ENCODE measurements around the gene NANOS3. TPM values are rescaled to one million over a fixed set of nuclear protein-coding genes. Genes with fewer than 3 reads are reported as not detected.

Gene NANOS3
- total and polyA plus RNA-seq, 2 donors from 2014 or later: 0.35 TPM; not detected in 1

DNA sequence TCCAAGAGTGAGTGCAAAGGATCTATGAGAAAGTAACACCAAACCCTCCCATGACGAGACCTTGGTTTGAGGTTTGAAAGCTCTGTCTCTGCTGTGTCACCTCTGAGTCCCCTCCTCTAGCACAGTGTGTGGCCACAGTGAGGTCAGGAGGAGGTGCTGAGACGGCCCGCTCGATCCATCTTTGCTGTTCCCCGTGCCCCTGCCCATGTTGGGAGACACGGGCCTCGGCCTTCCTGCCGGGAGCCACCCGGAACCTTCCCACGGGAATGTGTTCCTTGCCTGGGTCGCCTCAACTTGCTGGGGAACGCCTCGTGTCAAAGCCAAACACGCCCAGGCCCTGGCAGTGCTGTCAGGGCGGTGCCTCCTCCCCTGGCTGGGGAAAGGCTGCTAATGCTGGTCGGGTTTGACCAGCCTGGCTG lies 10.1 kb downstream of the NANOS3 start:
- H3K36me3 ChIP-seq (ENCODE audit: control insufficient read depth in 2 of 3, insufficient read depth in 3 of 3, low read length in 3 of 3): no peaks in the 10 kb centered on the region
- intact Hi-C loops (cut with DNase I): loop anchor here (10.0 kb wide), 1 partner anchor 168 kb away; no protein-coding TSS in a partner anchor
- no peak overlapping the region for H3K9ac ChIP-seq (ENCODE audit: low read length in 3 of 3)
- H3K4me3 ChIP-seq (ENCODE audit: low read length in 3 of 3): no peak overlapping the region
- TF ChIP-seq, protein P1, sequence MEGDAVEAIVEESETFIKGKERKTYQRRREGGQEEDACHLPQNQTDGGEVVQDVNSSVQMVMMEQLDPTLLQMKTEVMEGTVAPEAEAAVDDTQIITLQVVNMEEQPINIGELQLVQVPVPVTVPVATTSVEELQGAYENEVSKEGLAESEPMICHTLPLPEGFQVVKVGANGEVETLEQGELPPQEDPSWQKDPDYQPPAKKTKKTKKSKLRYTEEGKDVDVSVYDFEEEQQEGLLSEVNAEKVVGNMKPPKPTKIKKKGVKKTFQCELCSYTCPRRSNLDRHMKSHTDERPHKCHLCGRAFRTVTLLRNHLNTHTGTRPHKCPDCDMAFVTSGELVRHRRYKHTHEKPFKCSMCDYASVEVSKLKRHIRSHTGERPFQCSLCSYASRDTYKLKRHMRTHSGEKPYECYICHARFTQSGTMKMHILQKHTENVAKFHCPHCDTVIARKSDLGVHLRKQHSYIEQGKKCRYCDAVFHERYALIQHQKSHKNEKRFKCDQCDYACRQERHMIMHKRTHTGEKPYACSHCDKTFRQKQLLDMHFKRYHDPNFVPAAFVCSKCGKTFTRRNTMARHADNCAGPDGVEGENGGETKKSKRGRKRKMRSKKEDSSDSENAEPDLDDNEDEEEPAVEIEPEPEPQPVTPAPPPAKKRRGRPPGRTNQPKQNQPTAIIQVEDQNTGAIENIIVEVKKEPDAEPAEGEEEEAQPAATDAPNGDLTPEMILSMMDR (IDR thresholded peaks at IDR 0.05; ENCODE audit: borderline replicate concordance, extremely low read depth, insufficient read depth): no peak
- no peak for DNase-seq
- no peaks in the 10 kb centered on the region for H3K4me1 ChIP-seq (ENCODE audit: control insufficient read depth in 2 of 3, insufficient read depth in 2 of 3, low read depth in 1 of 3, low read length in 3 of 3)
- FAIRE-seq: no peak
- H3K27ac ChIP-seq (ENCODE audit: low read depth in 2 of 2, low read length in 2 of 2): no peak overlapping the region
- no peaks in the 10 kb centered on the region for H3K9me3 ChIP-seq (ENCODE audit: control insufficient read depth in 2 of 3, insufficient read depth in 1 of 3, low read length in 3 of 3)
- no peaks in the 10 kb centered on the region for H3K27me3 ChIP-seq (ENCODE audit: control insufficient read depth, insufficient read depth, low read length)

- TF ChIP-seq, protein P1 (IDR thresholded peaks at IDR 0.05; ENCODE audit: borderline replicate concordance, extremely low read depth, insufficient read depth): no peak
- FAIRE-seq (no peak), DNase-seq (no peak)
- Histone ChIP-seq H3K36me3 (ENCODE audit: control insufficient read depth in 2 of 3, insufficient read depth in 3 of 3, low read length in 3 of 3) (no peaks in the 10 kb centered on the region), H3K27me3 (ENCODE audit: control insufficient read depth, insufficient read depth, low read length) (no peaks in the 10 kb centered on the region), H3K9ac (ENCODE audit: low read length in 3 of 3) (no peak overlapping the region), H3K4me1 (ENCODE audit: control insufficient read depth in 2 of 3, insufficient read depth in 2 of 3, low read depth in 1 of 3, low read length in 3 of 3) (no peaks in the 10 kb centered on the region), H3K4me3 (ENCODE audit: low read length in 3 of 3) (no peak overlapping the region), H3K9me3 (ENCODE audit: control insufficient read depth in 2 of 3, insufficient read depth in 1 of 3, low read length in 3 of 3) (no peaks in the 10 kb centered on the region), H3K27ac (ENCODE audit: low read depth in 2 of 2, low read length in 2 of 2) (no peak overlapping the region)
- intact Hi-C loops (cut with DNase I): loop anchor here (10.0 kb wide), 1 partner anchor 167 kb away; no protein-coding TSS in a partner anchor
These were observed 10.6 kb downstream of the NANOS3 start for GRCh38 chr19:13887517-13887916.

GRCh38 chr19:13888281-13888680 lies 11.3 kb downstream of the NANOS3 start:
- Histone ChIP-seq H3K27ac (ENCODE audit: low read depth in 2 of 2, low read length in 2 of 2) (no peak overlapping the region), H3K36me3 (ENCODE audit: control insufficient read depth in 2 of 3, insufficient read depth in 3 of 3, low read length in 3 of 3) (no peaks in the 10 kb centered on the region), H3K9me3 (ENCODE audit: control insufficient read depth in 2 of 3, insufficient read depth in 1 of 3, low read length in 3 of 3) (no peaks in the 10 kb centered on the region), H3K27me3 (ENCODE audit: control insufficient read depth, insufficient read depth, low read length) (no peaks in the 10 kb centered on the region), H3K9ac (ENCODE audit: low read length in 3 of 3) (no peak overlapping the region), H3K4me3 (ENCODE audit: low read length in 3 of 3) (no peak overlapping the region), H3K4me1 (ENCODE audit: control insufficient read depth in 2 of 3, insufficient read depth in 2 of 3, low read depth in 1 of 3, low read length in 3 of 3) (no peaks in the 10 kb centered on the region)
- no peak for FAIRE-seq
- TF ChIP-seq, protein P1 (IDR thresholded peaks at IDR 0.05; ENCODE audit: borderline replicate concordance, extremely low read depth, insufficient read depth): no peak
- intact Hi-C loops (cut with DNase I): loop anchor here (10.0 kb wide), 1 partner anchor 167 kb away; no protein-coding TSS in a partner anchor
- no peak for DNase-seq

GRCh38 chr19:13890136-13890535 lies 13.2 kb downstream of the NANOS3 start:
- no peak overlapping the region for H3K4me3 ChIP-seq (ENCODE audit: low read length in 3 of 3)
- DNase-seq (no peak), FAIRE-seq (no peak)
- no peaks in the 10 kb centered on the region for H3K4me1 ChIP-seq (ENCODE audit: control insufficient read depth in 2 of 3, insufficient read depth in 2 of 3, low read depth in 1 of 3, low read length in 3 of 3)
- H3K36me3 ChIP-seq (ENCODE audit: control insufficient read depth in 2 of 3, insufficient read depth in 3 of 3, low read length in 3 of 3): no peaks in the 10 kb centered on the region
- intact Hi-C loops (cut with DNase I): no loop called here
- no peak overlapping the region for H3K9ac ChIP-seq (ENCODE audit: low read length in 3 of 3)
- TF ChIP-seq, protein P1 (IDR thresholded peaks at IDR 0.05; ENCODE audit: borderline replicate concordance, extremely low read depth, insufficient read depth): no peak
- H3K27me3 ChIP-seq (ENCODE audit: control insufficient read depth, insufficient read depth, low read length): no peaks in the 10 kb centered on the region
- no peak overlapping the region for H3K27ac ChIP-seq (ENCODE audit: low read depth in 2 of 2, low read length in 2 of 2)
- no peaks in the 10 kb centered on the region for H3K9me3 ChIP-seq (ENCODE audit: control insufficient read depth in 2 of 3, insufficient read depth in 1 of 3, low read length in 3 of 3)
